Stomach (tissue), 9 donors: ENCODE results near the gene CDC123. TPM values are rescaled to one million over a fixed set of nuclear protein-coding genes. Genes with fewer than 3 reads are reported as not detected.
"Not testable (repeated sequence)": the region's sequence is repeated elsewhere in the genome, so short reads cannot be mapped to it uniquely, and the experiment has no call there.

Experiments
- DNase-seq, 2 donors: peaks; one replicate each; pipeline versions ENCODE4 v3.0.0 to v3.0.0-alpha.2; 2013 to 2019
- H3K27ac ChIP-seq, 5 donors: fragments of 200-600 bp in 4 of 5; sonication (generic) in 4 of 5; one replicate each; pipeline ENCODE4 v1.5.1; 2013 to 2019; ENCODE audit warnings: mild to moderate bottlenecking in 1 of 5, moderate library complexity in 1 of 5
- H3K27me3 ChIP-seq, 3 donors: fragments of 200-600 bp; sonication (generic); one replicate each; pipeline ENCODE4 v1.5.1; 2017 to 2019; ENCODE audit warnings: mixed run types in 1 of 3
- H3K36me3 ChIP-seq, 4 donors: fragments of 200-600 bp; sonication (generic); 1 replicate in 3 of 4; 2 replicates in 1 of 4; pipeline ENCODE4 v1.5.1; 2016 to 2019
- H3K4me1 ChIP-seq, 4 donors: fragments of 200-600 bp; sonication (generic); one replicate each; pipeline ENCODE4 v1.5.1; 2016 to 2019
- H3K4me3 ChIP-seq, 4 donors: fragments of 200-600 bp; sonication (generic) in 3 of 4; one replicate each; pipeline ENCODE4 v1.5.1; 2016 to 2019; ENCODE audit warnings: mild to moderate bottlenecking in 1 of 4
- H3K9me3 ChIP-seq, 4 donors: fragments of 200-600 bp; sonication (generic); one replicate each; pipeline ENCODE4 v1.5.1; 2016 to 2019
- CTCF ChIP-seq, 7 experiments: fragments of 450-650 bp in 4 of 7; fragments of 200-600 bp in 3 of 7; sonication (generic) in 3 of 7; IDR thresholded peaks; one replicate each; pipeline ENCODE4 v1.5.1; 2016 to 2019; ENCODE audit warnings: antibody characterized with exemption in 7 of 7, control low read depth in 2 of 7, mild to moderate bottlenecking in 1 of 7
- EP300 ChIP-seq: sonication (generic); formaldehyde crosslinking; IDR thresholded peaks from one replicate; pipeline ENCODE4 v1.6.1; 2017; ENCODE audit warnings: antibody characterized with exemption
- POLR2A ChIP-seq, 4 donors: fragments of 450-650 bp; IDR thresholded peaks; one replicate each; pipeline ENCODE4 v1.6.1; 2016; ENCODE audit warnings: antibody characterized with exemption in 4 of 4, control low read depth in 2 of 4, mild to moderate bottlenecking in 1 of 4, moderate library complexity in 1 of 4
- POLR2AphosphoS5 ChIP-seq, 3 donors: sonication (generic); formaldehyde crosslinking; IDR thresholded peaks; one replicate each; pipeline ENCODE4 v1.6.1; 2016; ENCODE audit warnings: antibody characterized with exemption in 3 of 3
- WGBS, 5 donors: extraction: QIAGEN DNeasy Blood & Tissue Kit in 3 of 5; methylation state at CpG; one replicate each; pipeline versions ENCODE4 v1.1.5 to v1.1.7; 2013 to 2018; 5-methylcytosine and 5-hydroxymethylcytosine counted together
- intact Hi-C: fragments of 100-400 bp; cut with DNase I; formaldehyde crosslinking; loops from one replicate; pipeline ENCODE4 v1.15.1; 2023; ENCODE audit warnings: low total_unique reads
- polyA plus RNA-seq, 3 donors: library from polyadenylated mRNA; stranded (reverse); fragments of 200-250 nt; gene quantifications; one replicate each; pipeline ENCODE4 v1.2.3, GENCODE V29; 2013
- total RNA-seq, 5 donors: library from RNA; depleted of rRNA; stranded (reverse); fragments of >200 nt; gene quantifications; one replicate each; pipeline versions ENCODE4 v1.1.0 to v1.2.3, GENCODE V29; 2014 to 2016
- donor health status: healthy with polysubstance abuse.
- donor health status: Bipolar disorder and iron deficiency.
- donor health status: healthy.

The CDC123 gene
- total and polyA plus RNA-seq, 8 donors: 22.3 to 103 (median 40.6) TPM

- no peaks in the 10 kb centered on the region for H3K27me3 ChIP-seq
- DNase-seq: no peak
- WGBS, 5 donors: 93 to 97% (median 95%) methylated on average over 10 of the region's 10 CpGs
- H3K36me3 ChIP-seq: no peaks in the 10 kb centered on the region
- no peak overlapping the region for H3K4me3 ChIP-seq
- no peaks in the 10 kb centered on the region for H3K4me1 ChIP-seq
- H3K27ac ChIP-seq: no peak overlapping the region
- no peaks in the 10 kb centered on the region for H3K9me3 ChIP-seq
- no peak for TF ChIP-seq POLR2AphosphoS5 (IDR thresholded peaks at IDR 0.05)
- no peak for TF ChIP-seq CTCF (IDR thresholded peaks at IDR 0.05)
- TF ChIP-seq EP300: no peak
- no peak for TF ChIP-seq POLR2A (IDR thresholded peaks at IDR 0.05)
- intact Hi-C loops: no loop called here
These were observed 91.8 kb downstream of the CDC123 start for GRCh38 chr10:12287772-12288171.

GRCh38 chr10:12297784-12298183, 101.8 kb downstream of the CDC123 start:
- H3K4me3 ChIP-seq, intact Hi-C loops, DNase-seq, H3K4me1 ChIP-seq, H3K27me3 ChIP-seq, H3K27ac ChIP-seq, H3K36me3 ChIP-seq, H3K9me3 ChIP-seq: not testable (repeated sequence)
- 82 to 93% (median 88%) methylated on average over 3 of the region's 3 CpGs for WGBS, 5 donors

GRCh38 chr10:12299222-12299965, 103.4 kb downstream of the CDC123 start:
- no peaks in the 10 kb centered on the region for H3K36me3 ChIP-seq
- no peak for TF ChIP-seq POLR2AphosphoS5 (IDR thresholded peaks at IDR 0.05)
- no peak for TF ChIP-seq EP300
- no peak for TF ChIP-seq POLR2A (IDR thresholded peaks at IDR 0.05)
- no peak for TF ChIP-seq CTCF (IDR thresholded peaks at IDR 0.05)
- DNase-seq: peak in 1 of 2 donors; percentile 33
- no peaks in the 10 kb centered on the region for H3K4me1 ChIP-seq
- H3K9me3 ChIP-seq: no peaks in the 10 kb centered on the region
- H3K27me3 ChIP-seq: no peaks in the 10 kb centered on the region
- intact Hi-C loops: no loop called here
- WGBS, 5 donors: 66 to 83% (median 74%) methylated on average over 12 to 14 of the region's 14 CpGs
- H3K27ac ChIP-seq: no peak overlapping the region
- no peak overlapping the region for H3K4me3 ChIP-seq

Other genes starting within 250 kb of the CDC123 start
- 10 to 100 TPM; 14.5 to 23.5 (median 17.5) TPM for gene UPF2, start 153.4 kb upstream of the CDC123 start, total RNA-seq
- gene UPF2, start 153.4 kb upstream of the CDC123 start, polyA plus RNA-seq: 10 to 100 TPM in 1 of 3 donors, 1 to 10 TPM in 2; 8.7 to 48.6 (median 9.5) TPM
- 10 to 100 TPM in 3 of 5 donors, 1 to 10 TPM in 2; 6.4 to 98.2 (median 19.0) TPM for gene DHTKD1, start 127.2 kb upstream of the CDC123 start, total RNA-seq
- 1 to 10 TPM; 7.1 to 9.8 (median 7.7) TPM for gene DHTKD1, start 127.2 kb upstream of the CDC123 start, polyA plus RNA-seq
- 10 to 100 TPM in 4 of 5 donors, under 1 TPM in 1; 0.58 to 17.4 (median 11.9) TPM for gene SEC61A2, start 66.5 kb upstream of the CDC123 start, total RNA-seq
- 1 to 10 TPM; 1.1 to 3.2 (median 2.2) TPM for gene SEC61A2, start 66.5 kb upstream of the CDC123 start, polyA plus RNA-seq
- 10 to 100 TPM; 21.4 to 49.4 (median 37.9) TPM for gene NUDT5, start 297 bp upstream of the CDC123 start, total RNA-seq
- 10 to 100 TPM; 30.2 to 45.3 (median 39.6) TPM for gene NUDT5, start 297 bp upstream of the CDC123 start, polyA plus RNA-seq
- 10 to 100 TPM in 1 of 5 donors, 1 to 10 TPM in 4; 3.1 to 26.9 (median 7.7) TPM for gene CAMK1D, start 153.4 kb downstream of the CDC123 start, total RNA-seq
- 1 to 10 TPM; 1.4 to 2.0 (median 1.9) TPM for gene CAMK1D, start 153.4 kb downstream of the CDC123 start, polyA plus RNA-seq